WTC11 (cell line): ENCODE results near the gene ADISSP.

Experiments
- CTCF ChIP-seq: fragments of 200-600 bp; IDR thresholded peaks from 2 replicates; pipeline ENCODE4 v1.8.0; 2022; ENCODE audit warnings: antibody characterized with exemption
- IRF2 ChIP-seq: sonication (generic); formaldehyde crosslinking; IDR thresholded peaks from 2 replicates; pipeline ENCODE4 v1.8.0; 2022; ENCODE audit warnings: low read depth, missing genetic modification reagents, borderline replicate concordance
- MAX ChIP-seq: sonication (generic); formaldehyde crosslinking; IDR thresholded peaks from 2 replicates; pipeline ENCODE4 v1.8.0; 2022; ENCODE audit warnings: mild to moderate bottlenecking, missing genetic modification reagents
- NR2C2 ChIP-seq: sonication (generic); formaldehyde crosslinking; IDR thresholded peaks from 2 replicates; pipeline ENCODE4 v1.8.0; 2022; ENCODE audit warnings: mild to moderate bottlenecking, missing genetic modification reagents
- TP53 ChIP-seq: sonication (generic); formaldehyde crosslinking; IDR thresholded peaks from 2 replicates; pipeline ENCODE4 v1.8.1; 2023; ENCODE audit warnings: mild to moderate bottlenecking, missing genetic modification reagents
- ZNF263 ChIP-seq: sonication (generic); formaldehyde crosslinking; IDR thresholded peaks from 2 replicates; pipeline ENCODE4 v1.8.1; 2022; ENCODE audit warnings: low read depth, mild to moderate bottlenecking, moderate library complexity, missing genetic modification reagents
- ZNF671 ChIP-seq: fragments of 250-450 bp; sonication (Bioruptor Pico); IDR thresholded peaks from 2 replicates; pipeline ENCODE4 v1.8.0; 2021; ENCODE audit warnings: mild to moderate bottlenecking
- ZSCAN18 ChIP-seq: fragments of 250-450 bp; sonication (Bioruptor Pico); IDR thresholded peaks from 2 replicates; pipeline ENCODE4 v2.1.2; 2022; ENCODE audit warnings: mild to moderate bottlenecking, moderate library complexity
- TF ChIP-seq, protein P1 (sequence below): sonication (generic); formaldehyde crosslinking; conservative IDR thresholded peaks from 2 replicates; pipeline ENCODE4 v1.8.1; 2022; ENCODE audit warnings: mild to moderate bottlenecking, missing genetic modification reagents
- TF ChIP-seq, protein P2 (sequence below): sonication (generic); formaldehyde crosslinking; IDR thresholded peaks from 2 replicates; pipeline ENCODE4 v1.8.0; 2022; ENCODE audit warnings: mild to moderate bottlenecking, missing genetic modification reagents
- TF ChIP-seq, protein P3 (sequence below): sonication (generic); formaldehyde crosslinking; IDR thresholded peaks from 2 replicates; pipeline ENCODE4 v1.8.1; 2023; ENCODE audit warnings: mild to moderate bottlenecking, moderate library complexity, missing genetic modification reagents

DNA sequence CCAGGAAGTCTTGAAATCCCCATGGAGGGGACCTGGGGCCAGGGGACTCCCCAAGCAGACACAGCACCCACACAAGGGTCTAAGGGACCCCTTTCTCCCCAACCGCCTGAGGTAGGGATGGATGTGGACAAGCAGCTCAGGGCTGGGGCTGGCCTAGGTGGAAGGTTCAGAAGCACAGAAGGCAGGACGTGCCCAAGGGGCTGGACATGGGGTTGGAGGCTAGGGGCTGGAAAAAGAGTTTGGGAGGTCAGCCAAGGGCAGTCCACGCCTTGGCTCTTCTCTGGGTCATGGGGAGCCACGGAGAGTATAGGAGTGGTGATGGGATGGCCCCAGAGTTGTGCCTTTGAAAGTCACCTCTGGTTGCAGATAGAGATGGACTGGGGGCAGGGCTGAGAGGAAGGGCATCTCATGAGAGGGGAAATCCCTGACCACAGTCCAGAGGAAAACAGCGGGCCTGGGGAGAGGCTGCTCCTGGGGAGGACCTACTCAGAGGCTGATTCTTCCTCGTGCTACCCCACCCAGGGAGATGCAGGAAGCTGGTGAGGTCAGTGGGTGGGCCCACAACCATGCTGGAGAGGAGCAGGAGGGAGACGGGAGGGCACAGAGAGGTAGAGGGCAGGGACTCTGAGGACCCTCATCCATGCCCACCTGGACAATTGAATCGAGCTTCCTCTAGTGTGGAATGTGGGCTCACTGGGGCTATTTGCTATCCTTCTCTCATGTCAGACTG lies 37.6 kb downstream of the ADISSP start:
- TF ChIP-seq CTCF = no peak
- TF ChIP-seq, protein P1, sequence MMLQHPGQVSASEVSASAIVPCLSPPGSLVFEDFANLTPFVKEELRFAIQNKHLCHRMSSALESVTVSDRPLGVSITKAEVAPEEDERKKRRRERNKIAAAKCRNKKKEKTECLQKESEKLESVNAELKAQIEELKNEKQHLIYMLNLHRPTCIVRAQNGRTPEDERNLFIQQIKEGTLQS (CRISPR knock-in tag) = no peak
- no peak for TF ChIP-seq NR2C2 (CRISPR knock-in tag)
- TF ChIP-seq ZSCAN18 = no peak
- TF ChIP-seq, protein P2, sequence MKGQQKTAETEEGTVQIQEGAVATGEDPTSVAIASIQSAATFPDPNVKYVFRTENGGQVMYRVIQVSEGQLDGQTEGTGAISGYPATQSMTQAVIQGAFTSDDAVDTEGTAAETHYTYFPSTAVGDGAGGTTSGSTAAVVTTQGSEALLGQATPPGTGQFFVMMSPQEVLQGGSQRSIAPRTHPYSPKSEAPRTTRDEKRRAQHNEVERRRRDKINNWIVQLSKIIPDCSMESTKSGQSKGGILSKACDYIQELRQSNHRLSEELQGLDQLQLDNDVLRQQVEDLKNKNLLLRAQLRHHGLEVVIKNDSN (CRISPR knock-in tag) = no peak
- no peak for TF ChIP-seq IRF2 (CRISPR knock-in tag)
- TF ChIP-seq TP53 = no peak
- no peak for TF ChIP-seq ZNF263 (CRISPR knock-in tag)
- no peak for TF ChIP-seq MAX (CRISPR knock-in tag)
- no peak for TF ChIP-seq ZNF671
- TF ChIP-seq, protein P3, sequence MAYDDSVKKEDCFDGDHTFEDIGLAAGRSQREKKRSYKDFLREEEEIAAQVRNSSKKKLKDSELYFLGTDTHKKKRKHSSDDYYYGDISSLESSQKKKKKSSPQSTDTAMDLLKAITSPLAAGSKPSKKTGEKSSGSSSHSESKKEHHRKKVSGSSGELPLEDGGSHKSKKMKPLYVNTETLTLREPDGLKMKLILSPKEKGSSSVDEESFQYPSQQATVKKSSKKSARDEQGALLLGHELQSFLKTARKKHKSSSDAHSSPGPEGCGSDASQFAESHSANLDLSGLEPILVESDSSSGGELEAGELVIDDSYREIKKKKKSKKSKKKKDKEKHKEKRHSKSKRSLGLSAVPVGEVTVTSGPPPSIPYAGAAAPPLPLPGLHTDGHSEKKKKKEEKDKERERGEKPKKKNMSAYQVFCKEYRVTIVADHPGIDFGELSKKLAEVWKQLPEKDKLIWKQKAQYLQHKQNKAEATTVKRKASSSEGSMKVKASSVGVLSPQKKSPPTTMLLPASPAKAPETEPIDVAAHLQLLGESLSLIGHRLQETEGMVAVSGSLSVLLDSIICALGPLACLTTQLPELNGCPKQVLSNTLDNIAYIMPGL (CRISPR knock-in tag) = no peak
